Effector CD4-positive, alpha-beta T cell (primary cell): ENCODE data around the gene KBTBD13.

Experiments
- DNase-seq: peaks from one replicate; pipeline ENCODE4 v3.0.0-alpha.2; 2020

KBTBD13 gene

GRCh38 chr15:65115542-65115941 lies 39.0 kb downstream of the KBTBD13 start:
- DNase-seq, result no peak
